BE2C (cell line): Measurements from ENCODE around the gene HSPA1L.
"Not testable (repeated sequence)": the region's sequence is repeated elsewhere in the genome, so short reads cannot be mapped to it uniquely, and the experiment has no call there.

Experiments
- DNase-seq: peaks from one replicate; pipeline ENCODE4 v3.0.0-alpha.2; 2020
- H3K27me3 ChIP-seq: fragments of 250-450 bp; sonication (Bioruptor Pico); 2 replicates; pipeline ENCODE4 v1.5.1; 2020; ENCODE audit warnings: mild to moderate bottlenecking
- H3K36me3 ChIP-seq: fragments of 250-450 bp; sonication (Bioruptor Pico); 2 replicates; pipeline ENCODE4 v1.5.1; 2020; ENCODE audit warnings: mild to moderate bottlenecking
- H3K4me1 ChIP-seq: fragments of 250-450 bp; sonication (Bioruptor Pico); 2 replicates; pipeline ENCODE4 v1.5.1; 2020
- H3K4me3 ChIP-seq: 2 replicates; pipeline ENCODE4 v1.5.1; 2011; ENCODE audit warnings: low read depth, low read length
- H3K9me3 ChIP-seq: fragments of 250-450 bp; sonication (Bioruptor Pico); 2 replicates; pipeline ENCODE4 v1.5.1; 2020
- TF ChIP-seq, protein P1 (sequence below): IDR thresholded peaks from 2 replicates; pipeline ENCODE4 v1.5.1; 2012; ENCODE audit warnings: mild to moderate bottlenecking, low read depth, low read length

The HSPA1L gene

DNA sequence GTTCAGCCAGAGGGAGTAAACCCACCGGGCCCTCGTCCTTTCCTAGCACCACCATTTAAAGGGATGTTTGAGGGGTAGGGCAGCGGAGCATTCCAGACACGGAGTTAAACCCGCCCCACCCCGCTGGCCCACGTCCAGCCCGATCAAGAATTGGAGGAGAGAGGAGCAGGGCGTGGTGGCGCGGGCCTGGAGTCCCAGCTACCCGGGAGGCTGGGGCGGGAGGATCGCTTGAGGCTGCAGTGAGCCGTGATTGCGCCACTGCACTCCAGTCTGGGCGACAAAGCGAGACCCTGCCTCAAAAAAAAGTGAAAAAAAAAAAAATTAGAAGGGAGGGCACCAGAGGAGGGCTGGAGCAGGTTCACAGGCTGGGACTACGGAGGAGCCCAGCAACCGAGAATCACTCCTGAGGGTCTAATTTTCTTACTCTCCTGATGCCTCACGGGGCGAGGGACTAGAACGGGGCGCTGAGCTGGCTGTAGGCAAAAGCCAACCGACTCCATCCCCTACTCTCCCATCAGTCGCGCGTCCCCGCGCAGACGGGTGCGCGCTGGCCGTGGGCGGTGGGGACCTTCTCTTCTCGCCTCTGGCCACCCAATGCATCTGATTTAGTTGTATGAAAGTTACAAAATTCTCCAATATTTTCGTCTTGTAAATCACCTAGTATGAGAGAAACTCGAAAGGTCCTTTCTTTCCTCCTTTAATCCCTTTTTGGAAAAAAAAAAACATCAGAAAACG lies 6.4 kb upstream of the HSPA1L start:
- Histone ChIP-seq H3K36me3 (no peaks in the 10 kb centered on the region), H3K9me3 (no peaks in the 10 kb centered on the region; the same call in 1 of the 2 replicates), H3K4me1 (peaks cover 3% of the 10 kb centered on the region; the same call in 1 of the 2 replicates), H3K27me3 (no peaks in the 10 kb centered on the region), H3K4me3 (peak overlapping the region; percentile 77)
- TF ChIP-seq, protein P1, sequence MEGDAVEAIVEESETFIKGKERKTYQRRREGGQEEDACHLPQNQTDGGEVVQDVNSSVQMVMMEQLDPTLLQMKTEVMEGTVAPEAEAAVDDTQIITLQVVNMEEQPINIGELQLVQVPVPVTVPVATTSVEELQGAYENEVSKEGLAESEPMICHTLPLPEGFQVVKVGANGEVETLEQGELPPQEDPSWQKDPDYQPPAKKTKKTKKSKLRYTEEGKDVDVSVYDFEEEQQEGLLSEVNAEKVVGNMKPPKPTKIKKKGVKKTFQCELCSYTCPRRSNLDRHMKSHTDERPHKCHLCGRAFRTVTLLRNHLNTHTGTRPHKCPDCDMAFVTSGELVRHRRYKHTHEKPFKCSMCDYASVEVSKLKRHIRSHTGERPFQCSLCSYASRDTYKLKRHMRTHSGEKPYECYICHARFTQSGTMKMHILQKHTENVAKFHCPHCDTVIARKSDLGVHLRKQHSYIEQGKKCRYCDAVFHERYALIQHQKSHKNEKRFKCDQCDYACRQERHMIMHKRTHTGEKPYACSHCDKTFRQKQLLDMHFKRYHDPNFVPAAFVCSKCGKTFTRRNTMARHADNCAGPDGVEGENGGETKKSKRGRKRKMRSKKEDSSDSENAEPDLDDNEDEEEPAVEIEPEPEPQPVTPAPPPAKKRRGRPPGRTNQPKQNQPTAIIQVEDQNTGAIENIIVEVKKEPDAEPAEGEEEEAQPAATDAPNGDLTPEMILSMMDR: no peak
- DNase-seq: peak; percentile 71

DNA sequence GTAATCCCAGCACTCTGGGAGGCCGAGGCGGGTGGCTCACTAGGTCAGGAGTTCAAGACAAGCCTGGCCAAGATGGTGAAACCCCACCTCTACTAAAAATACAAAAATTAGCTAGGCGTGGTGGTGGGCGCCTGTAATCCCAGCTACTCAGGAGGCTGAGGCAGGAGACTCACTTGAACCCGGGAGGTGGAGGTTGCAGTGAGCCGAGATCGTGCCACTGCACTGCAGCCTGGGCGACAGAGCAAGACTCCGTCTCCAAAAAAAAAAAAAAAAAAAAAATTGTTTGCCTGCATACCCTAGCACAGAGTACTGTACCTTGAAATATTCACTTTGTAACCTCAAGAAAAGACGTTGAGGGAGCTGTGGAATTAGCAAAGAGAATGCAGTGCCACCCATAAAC lies 5.3 kb upstream of the HSPA1L start:
- not testable (repeated sequence) for H3K36me3 ChIP-seq, H3K9me3 ChIP-seq, H3K4me3 ChIP-seq, H3K4me1 ChIP-seq, DNase-seq, H3K27me3 ChIP-seq

DNA sequence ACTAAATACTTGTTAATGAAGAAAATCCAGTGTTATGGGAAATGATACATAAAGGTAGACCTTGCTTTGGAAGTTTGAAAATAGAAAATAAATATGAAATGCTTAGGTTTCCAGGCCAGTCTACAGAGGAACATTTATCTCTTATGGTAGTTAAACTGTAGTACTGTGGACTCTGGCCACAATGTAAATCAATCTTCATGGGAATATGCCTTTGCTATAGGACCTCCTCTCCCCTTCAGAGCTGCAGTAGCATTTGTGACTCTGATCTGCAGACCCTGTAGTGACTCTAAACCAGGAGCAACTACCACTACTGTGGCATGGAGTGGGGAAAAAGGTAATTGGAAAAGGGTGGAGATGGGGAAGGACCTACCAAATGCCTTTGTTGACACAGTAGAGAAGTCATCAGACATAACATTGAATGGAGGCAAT lies 4.8 kb upstream of the HSPA1L start:
- H3K27me3 ChIP-seq: no peaks in the 10 kb centered on the region
- H3K4me3 ChIP-seq: no peak overlapping the region
- no peaks in the 10 kb centered on the region for H3K36me3 ChIP-seq
- no peak for DNase-seq
- TF ChIP-seq, protein P1: no peak
- no peaks in the 10 kb centered on the region; the same call in 1 of the 2 replicates for H3K9me3 ChIP-seq
- H3K4me1 ChIP-seq: no peaks in the 10 kb centered on the region

DNA sequence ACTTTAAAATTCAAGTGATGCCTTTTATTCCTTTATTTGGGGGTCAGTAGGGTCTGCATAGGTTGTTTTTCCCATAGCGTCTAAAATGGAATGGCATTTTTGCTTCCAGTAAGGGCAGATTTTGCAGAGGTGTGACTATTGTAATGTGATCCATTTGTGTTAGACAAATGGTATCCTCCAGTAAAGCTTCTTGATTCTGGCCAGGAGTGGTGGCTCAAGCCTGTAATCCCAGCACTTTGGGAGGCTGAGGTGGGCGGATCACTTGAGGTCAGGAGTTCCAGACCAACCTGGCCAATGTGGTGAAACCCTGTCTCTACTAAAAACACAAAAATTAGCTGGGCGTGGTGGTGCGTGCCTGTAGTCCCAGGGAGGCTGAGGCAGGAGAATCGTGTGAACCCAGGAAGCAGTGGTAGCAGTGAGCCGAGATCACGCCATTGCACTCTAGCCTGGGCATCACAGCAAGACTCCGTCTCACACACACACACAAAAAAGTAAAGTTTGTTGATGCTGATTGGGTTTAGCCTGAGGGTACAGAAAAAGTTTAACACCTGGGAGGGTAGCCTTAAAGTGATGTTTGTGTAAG lies 2.9 kb upstream of the HSPA1L start:
- H3K4me3 ChIP-seq: peak overlapping the region; percentile 34
- not testable (repeated sequence) for H3K4me1 ChIP-seq, DNase-seq, H3K27me3 ChIP-seq, H3K9me3 ChIP-seq, H3K36me3 ChIP-seq

DNA sequence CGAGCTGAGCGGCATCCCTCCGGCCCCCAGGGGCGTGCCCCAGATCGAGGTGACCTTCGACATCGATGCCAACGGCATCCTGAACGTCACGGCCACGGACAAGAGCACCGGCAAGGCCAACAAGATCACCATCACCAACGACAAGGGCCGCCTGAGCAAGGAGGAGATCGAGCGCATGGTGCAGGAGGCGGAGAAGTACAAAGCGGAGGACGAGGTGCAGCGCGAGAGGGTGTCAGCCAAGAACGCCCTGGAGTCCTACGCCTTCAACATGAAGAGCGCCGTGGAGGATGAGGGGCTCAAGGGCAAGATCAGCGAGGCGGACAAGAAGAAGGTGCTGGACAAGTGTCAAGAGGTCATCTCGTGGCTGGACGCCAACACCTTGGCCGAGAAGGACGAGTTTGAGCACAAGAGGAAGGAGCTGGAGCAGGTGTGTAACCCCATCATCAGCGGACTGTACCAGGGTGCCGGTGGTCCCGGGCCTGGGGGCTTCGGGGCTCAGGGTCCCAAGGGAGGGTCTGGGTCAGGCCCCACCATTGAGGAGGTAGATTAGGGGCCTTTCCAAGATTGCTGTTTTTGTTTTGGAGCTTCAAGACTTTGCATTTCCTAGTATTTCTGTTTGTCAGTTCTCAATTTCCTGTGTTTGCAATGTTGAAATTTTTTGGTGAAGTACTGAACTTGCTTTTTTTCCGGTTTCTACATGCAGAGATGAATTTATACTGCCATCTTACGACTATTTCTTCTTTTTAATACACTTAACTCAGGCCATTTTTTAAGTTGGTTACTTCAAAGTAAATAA lies 2.2 kb upstream of the HSPA1L start:
- not testable (repeated sequence) for H3K36me3 ChIP-seq, DNase-seq, H3K9me3 ChIP-seq, H3K27me3 ChIP-seq, H3K4me1 ChIP-seq
- H3K4me3 ChIP-seq: peak overlapping the region; percentile 34

DNA sequence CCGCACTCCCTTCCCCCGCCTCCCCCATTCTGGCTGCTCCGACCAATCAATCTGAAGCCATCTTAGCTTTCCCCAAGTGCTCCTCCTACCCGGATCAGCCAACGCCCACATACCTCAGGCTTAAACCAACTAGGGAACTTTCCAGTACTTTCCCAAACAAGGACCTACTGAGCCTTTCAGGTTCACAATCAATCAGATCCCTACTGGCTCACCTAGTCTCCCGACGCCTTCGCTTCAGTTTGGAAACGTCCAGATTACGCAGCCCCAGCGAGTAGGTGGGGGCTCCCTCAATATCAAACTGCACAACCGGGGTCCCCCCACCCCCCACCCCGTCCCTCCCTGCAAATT lies 432 bp downstream of the HSPA1L start:
- DNase-seq: peak; percentile 92
- Histone ChIP-seq H3K4me3 (peak overlapping the region; percentile 76), H3K4me1 (0 out of 2 replicates have a peak, but pooled peaks cover 4% of the 10 kb centered on the region), H3K36me3 (no peaks in the 10 kb centered on the region), H3K27me3 (no peaks in the 10 kb centered on the region), H3K9me3 (no peaks in the 10 kb centered on the region; the same call in 1 of the 2 replicates)
- TF ChIP-seq, protein P1: no peak

DNA sequence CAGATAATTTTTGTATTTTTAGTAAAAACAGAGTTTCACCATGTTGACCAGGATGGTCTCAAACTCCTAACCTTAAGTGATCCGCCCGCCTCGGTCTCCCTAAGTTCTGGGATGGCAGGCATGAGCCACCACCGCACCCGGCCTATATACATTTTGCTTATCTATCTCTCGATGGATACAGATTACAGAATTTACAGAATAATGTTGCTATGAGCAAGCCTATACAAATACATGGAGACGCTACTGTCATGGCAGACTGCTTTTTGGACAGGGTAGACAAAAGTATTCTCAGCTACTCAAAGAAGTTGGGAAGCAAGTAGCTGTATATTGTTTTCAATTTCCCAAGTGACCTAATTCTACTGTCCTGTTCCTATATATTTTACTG lies 1.6 kb downstream of the HSPA1L start:
- TF ChIP-seq, protein P1: no peak
- Histone ChIP-seq H3K4me3 (no peak overlapping the region), H3K9me3 (no peaks in the 10 kb centered on the region; the same call in 1 of the 2 replicates), H3K36me3 (no peaks in the 10 kb centered on the region), H3K27me3 (no peaks in the 10 kb centered on the region), H3K4me1 (0 out of 2 replicates have a peak, but pooled peaks cover 4% of the 10 kb centered on the region)
- DNase-seq: no peak
